SK-N-SH treated with all-trans-retinoic acid at 6 μM for 48 hours (cell line): Measurements from ENCODE around the gene KHDRBS2.

ENCODE experiments used
- ATAC-seq: fragments of 200-7000 bp; cut with Tn5 transposase; 3 replicates; pipeline ENCODE4 v1.9.1; 2020; ENCODE audit warnings: mild to moderate bottlenecking, moderate library complexity
- ARNTL ChIP-seq: fragments of 450-650 bp; formaldehyde crosslinking; IDR thresholded peaks from 2 replicates; pipeline ENCODE4 v1.5.0; 2020; ENCODE audit warnings: low read depth, mild to moderate bottlenecking, moderate library complexity, borderline replicate concordance
- BACH2 ChIP-seq: fragments of 250-450 bp; sonication (Bioruptor Pico); IDR thresholded peaks from 2 replicates; pipeline ENCODE4 v1.9.0; 2021; ENCODE audit warnings: mild to moderate bottlenecking, borderline replicate concordance
- CREB5 ChIP-seq: fragments of 250-450 bp; sonication (Bioruptor Pico); IDR thresholded peaks from 2 replicates; pipeline ENCODE4 v1.5.1; 2020; ENCODE audit warnings: low read depth, mild to moderate bottlenecking, moderate library complexity
- CSRNP3 ChIP-seq: fragments of 250-450 bp; sonication (Bioruptor Pico); IDR thresholded peaks from 2 replicates; pipeline ENCODE4 v1.5.1; 2021; ENCODE audit warnings: mild to moderate bottlenecking, moderate library complexity
- ESRRG ChIP-seq: fragments of 250-450 bp; sonication (Bioruptor Pico); IDR thresholded peaks from 2 replicates; pipeline ENCODE4 v1.6.1; 2021; ENCODE audit warnings: mild to moderate bottlenecking
- GLIS3 ChIP-seq: fragments of 250-450 bp; sonication (Bioruptor Pico); IDR thresholded peaks from 2 replicates; pipeline ENCODE4 v1.5.0; 2020; ENCODE audit warnings: mild to moderate bottlenecking, moderate library complexity
- ISL1 ChIP-seq: fragments of 250-450 bp; sonication (Bioruptor Pico); IDR thresholded peaks from 2 replicates; pipeline ENCODE4 v2.1.2; 2022; ENCODE audit warnings: mild to moderate bottlenecking, moderate library complexity
- OSR1 ChIP-seq: fragments of 250-450 bp; sonication (Bioruptor Pico); IDR thresholded peaks from 2 replicates; pipeline ENCODE4 v1.8.0; 2022; ENCODE audit warnings: moderate library complexity, mild to moderate bottlenecking, inconsistent platforms
- PPARA ChIP-seq: fragments of 250-450 bp; sonication (Bioruptor Pico); IDR thresholded peaks from 2 replicates; pipeline ENCODE4 v1.5.0; 2020; ENCODE audit warnings: mild to moderate bottlenecking, borderline replicate concordance
- RARB ChIP-seq: fragments of 250-450 bp; sonication (Bioruptor Pico); IDR thresholded peaks from 2 replicates; pipeline ENCODE4 v1.8.0; 2021; ENCODE audit warnings: mild to moderate bottlenecking, moderate library complexity
- SNAI2 ChIP-seq: fragments of 250-450 bp; sonication (Bioruptor Pico); IDR thresholded peaks from 2 replicates; pipeline ENCODE4 v1.5.0; 2020; ENCODE audit warnings: mild to moderate bottlenecking, moderate library complexity
- TCF4 ChIP-seq: fragments of 250-450 bp; sonication (Bioruptor Pico); IDR thresholded peaks from 2 replicates; pipeline ENCODE4 v1.8.0; 2021; ENCODE audit warnings: mild to moderate bottlenecking, moderate library complexity, borderline replicate concordance
- TOX ChIP-seq: fragments of 250-450 bp; sonication (Bioruptor Pico); IDR thresholded peaks from 2 replicates; pipeline ENCODE4 v1.8.0; 2021; ENCODE audit warnings: mild to moderate bottlenecking, moderate library complexity, borderline replicate concordance
- ZC3H10 ChIP-seq: fragments of 250-450 bp; sonication (Bioruptor Pico); IDR thresholded peaks from 2 replicates; pipeline ENCODE4 v1.5.1; 2021; ENCODE audit warnings: mild to moderate bottlenecking, moderate library complexity
- ZFP3 ChIP-seq: fragments of 250-450 bp; sonication (Bioruptor Pico); IDR thresholded peaks from 2 replicates; pipeline ENCODE4 v1.5.0; 2020; ENCODE audit warnings: mild to moderate bottlenecking, moderate library complexity
- ZFP30 ChIP-seq: fragments of 450-650 bp; formaldehyde crosslinking; IDR thresholded peaks from 2 replicates; pipeline ENCODE4 v1.5.0; 2022; ENCODE audit warnings: mild to moderate bottlenecking, moderate library complexity
- ZNF565 ChIP-seq: fragments of 450-650 bp; formaldehyde crosslinking; conservative IDR thresholded peaks from 2 replicates; pipeline ENCODE4 v1.5.0; 2020; ENCODE audit warnings: low read depth, mild to moderate bottlenecking, moderate library complexity
- ZNF70 ChIP-seq: fragments of 450-650 bp; formaldehyde crosslinking; IDR thresholded peaks from 2 replicates; pipeline ENCODE4 v1.5.0; 2020; ENCODE audit warnings: mild to moderate bottlenecking, moderate library complexity
- ZNF8 ChIP-seq: fragments of 450-650 bp; formaldehyde crosslinking; IDR thresholded peaks from 2 replicates; pipeline ENCODE4 v1.5.0; 2020; ENCODE audit warnings: mild to moderate bottlenecking, moderate library complexity
- TF ChIP-seq, protein P1 (sequence below): fragments of 250-450 bp; sonication (Bioruptor Pico); IDR thresholded peaks from 2 replicates; pipeline ENCODE4 v1.8.0; 2020; ENCODE audit warnings: mild to moderate bottlenecking, moderate library complexity, borderline replicate concordance
- TF ChIP-seq, protein P2 (sequence below): fragments of 250-450 bp; sonication (Bioruptor Pico); IDR thresholded peaks from 2 replicates; pipeline ENCODE4 v1.5.0; 2020; ENCODE audit warnings: mild to moderate bottlenecking, moderate library complexity
- TF ChIP-seq, protein P3 (sequence below): fragments of 250-450 bp; sonication (Bioruptor Pico); IDR thresholded peaks from 2 replicates; pipeline ENCODE4 v1.8.0; 2021; ENCODE audit warnings: low read depth, mild to moderate bottlenecking, moderate library complexity, borderline replicate concordance

Gene KHDRBS2

GRCh38 chr6:62009445-62009844, 276.6 kb downstream of the KHDRBS2 start:
- TF ChIP-seq ZFP3 = no peak
- TF ChIP-seq ZC3H10 (CRISPR knock-in tag) = no peak
- TF ChIP-seq ZNF70 (CRISPR knock-in tag) = no peak
- TF ChIP-seq SNAI2 (CRISPR knock-in tag) = no peak
- no peak for TF ChIP-seq ESRRG (CRISPR knock-in tag)
- TF ChIP-seq ZNF8 = no peak
- TF ChIP-seq ZNF565 (CRISPR knock-in tag) = no peak
- TF ChIP-seq GLIS3 = no peak
- TF ChIP-seq CSRNP3 (CRISPR knock-in tag) = no peak
- no peak for TF ChIP-seq OSR1 (CRISPR knock-in tag)
- no peak for TF ChIP-seq TOX (CRISPR knock-in tag)
- TF ChIP-seq, protein P1, sequence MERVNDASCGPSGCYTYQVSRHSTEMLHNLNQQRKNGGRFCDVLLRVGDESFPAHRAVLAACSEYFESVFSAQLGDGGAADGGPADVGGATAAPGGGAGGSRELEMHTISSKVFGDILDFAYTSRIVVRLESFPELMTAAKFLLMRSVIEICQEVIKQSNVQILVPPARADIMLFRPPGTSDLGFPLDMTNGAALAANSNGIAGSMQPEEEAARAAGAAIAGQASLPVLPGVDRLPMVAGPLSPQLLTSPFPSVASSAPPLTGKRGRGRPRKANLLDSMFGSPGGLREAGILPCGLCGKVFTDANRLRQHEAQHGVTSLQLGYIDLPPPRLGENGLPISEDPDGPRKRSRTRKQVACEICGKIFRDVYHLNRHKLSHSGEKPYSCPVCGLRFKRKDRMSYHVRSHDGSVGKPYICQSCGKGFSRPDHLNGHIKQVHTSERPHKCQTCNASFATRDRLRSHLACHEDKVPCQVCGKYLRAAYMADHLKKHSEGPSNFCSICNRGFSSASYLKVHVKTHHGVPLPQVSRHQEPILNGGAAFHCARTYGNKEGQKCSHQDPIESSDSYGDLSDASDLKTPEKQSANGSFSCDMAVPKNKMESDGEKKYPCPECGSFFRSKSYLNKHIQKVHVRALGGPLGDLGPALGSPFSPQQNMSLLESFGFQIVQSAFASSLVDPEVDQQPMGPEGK (CRISPR knock-in tag) = no peak
- TF ChIP-seq, protein P2, sequence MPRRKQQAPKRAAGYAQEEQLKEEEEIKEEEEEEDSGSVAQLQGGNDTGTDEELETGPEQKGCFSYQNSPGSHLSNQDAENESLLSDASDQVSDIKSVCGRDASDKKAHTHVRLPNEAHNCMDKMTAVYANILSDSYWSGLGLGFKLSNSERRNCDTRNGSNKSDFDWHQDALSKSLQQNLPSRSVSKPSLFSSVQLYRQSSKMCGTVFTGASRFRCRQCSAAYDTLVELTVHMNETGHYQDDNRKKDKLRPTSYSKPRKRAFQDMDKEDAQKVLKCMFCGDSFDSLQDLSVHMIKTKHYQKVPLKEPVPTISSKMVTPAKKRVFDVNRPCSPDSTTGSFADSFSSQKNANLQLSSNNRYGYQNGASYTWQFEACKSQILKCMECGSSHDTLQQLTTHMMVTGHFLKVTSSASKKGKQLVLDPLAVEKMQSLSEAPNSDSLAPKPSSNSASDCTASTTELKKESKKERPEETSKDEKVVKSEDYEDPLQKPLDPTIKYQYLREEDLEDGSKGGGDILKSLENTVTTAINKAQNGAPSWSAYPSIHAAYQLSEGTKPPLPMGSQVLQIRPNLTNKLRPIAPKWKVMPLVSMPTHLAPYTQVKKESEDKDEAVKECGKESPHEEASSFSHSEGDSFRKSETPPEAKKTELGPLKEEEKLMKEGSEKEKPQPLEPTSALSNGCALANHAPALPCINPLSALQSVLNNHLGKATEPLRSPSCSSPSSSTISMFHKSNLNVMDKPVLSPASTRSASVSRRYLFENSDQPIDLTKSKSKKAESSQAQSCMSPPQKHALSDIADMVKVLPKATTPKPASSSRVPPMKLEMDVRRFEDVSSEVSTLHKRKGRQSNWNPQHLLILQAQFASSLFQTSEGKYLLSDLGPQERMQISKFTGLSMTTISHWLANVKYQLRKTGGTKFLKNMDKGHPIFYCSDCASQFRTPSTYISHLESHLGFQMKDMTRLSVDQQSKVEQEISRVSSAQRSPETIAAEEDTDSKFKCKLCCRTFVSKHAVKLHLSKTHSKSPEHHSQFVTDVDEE (CRISPR knock-in tag) = no peak
- no peak for TF ChIP-seq TCF4
- TF ChIP-seq, protein P3, sequence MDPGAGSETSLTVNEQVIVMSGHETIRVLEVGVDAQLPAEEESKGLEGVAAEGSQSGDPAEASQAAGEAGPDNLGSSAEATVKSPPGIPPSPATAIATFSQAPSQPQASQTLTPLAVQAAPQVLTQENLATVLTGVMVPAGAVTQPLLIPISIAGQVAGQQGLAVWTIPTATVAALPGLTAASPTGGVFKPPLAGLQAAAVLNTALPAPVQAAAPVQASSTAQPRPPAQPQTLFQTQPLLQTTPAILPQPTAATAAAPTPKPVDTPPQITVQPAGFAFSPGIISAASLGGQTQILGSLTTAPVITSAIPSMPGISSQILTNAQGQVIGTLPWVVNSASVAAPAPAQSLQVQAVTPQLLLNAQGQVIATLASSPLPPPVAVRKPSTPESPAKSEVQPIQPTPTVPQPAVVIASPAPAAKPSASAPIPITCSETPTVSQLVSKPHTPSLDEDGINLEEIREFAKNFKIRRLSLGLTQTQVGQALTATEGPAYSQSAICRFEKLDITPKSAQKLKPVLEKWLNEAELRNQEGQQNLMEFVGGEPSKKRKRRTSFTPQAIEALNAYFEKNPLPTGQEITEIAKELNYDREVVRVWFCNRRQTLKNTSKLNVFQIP (CRISPR knock-in tag) = no peak
- no peak for TF ChIP-seq ISL1 (CRISPR knock-in tag)
- TF ChIP-seq CREB5 = no peak
- TF ChIP-seq RARB (CRISPR knock-in tag) = no peak
- TF ChIP-seq ARNTL = no peak
- TF ChIP-seq PPARA (CRISPR knock-in tag) = no peak
- ATAC-seq = no peak

DNA sequence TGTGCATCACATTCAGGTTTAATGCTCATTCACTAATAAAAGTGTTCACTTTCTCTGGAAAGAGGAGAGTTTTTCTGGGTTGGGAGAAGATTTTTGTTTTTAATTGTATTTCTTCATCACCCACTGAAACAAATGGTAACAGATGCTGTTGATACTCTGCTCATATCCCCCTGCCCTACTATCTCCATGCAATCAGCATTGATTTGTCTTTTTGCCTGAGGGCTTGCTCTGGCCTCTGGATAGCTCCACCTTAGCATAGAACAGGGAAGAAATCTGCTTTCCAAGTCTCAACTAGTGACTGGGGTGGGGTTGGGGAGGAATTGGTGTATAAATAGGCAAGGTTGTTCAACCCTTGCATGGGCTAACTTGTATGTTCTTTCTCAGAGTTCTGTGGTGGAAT, 296.4 kb downstream of the KHDRBS2 start:
- TF ChIP-seq ZFP30 (CRISPR knock-in tag) = no peak
- TF ChIP-seq ISL1 (CRISPR knock-in tag) = no peak
- TF ChIP-seq ESRRG (CRISPR knock-in tag) = no peak
- no peak for TF ChIP-seq OSR1 (CRISPR knock-in tag)
- TF ChIP-seq TOX (CRISPR knock-in tag) = no peak
- TF ChIP-seq RARB (CRISPR knock-in tag) = no peak
- TF ChIP-seq ZNF8 = no peak
- no peak for TF ChIP-seq GLIS3
- TF ChIP-seq, protein P2 (CRISPR knock-in tag) = no peak
- TF ChIP-seq CREB5 = no peak
- TF ChIP-seq ZNF565 (CRISPR knock-in tag) = no peak
- no peak for TF ChIP-seq BACH2 (CRISPR knock-in tag)
- no peak for TF ChIP-seq ZC3H10 (CRISPR knock-in tag)
- no peak for ATAC-seq
